Hematopoietic multipotent progenitor cell treated with erythropoietin and hydrocortisone succinate and interleukin-3 and kit ligand, for 6 days (in vitro differentiated cells): Measurements from ENCODE around the gene PCSK9.

Experiments
- DNase-seq: peaks from one replicate; pipeline ENCODE4 v3.0.0-alpha.2; 2015

PCSK9 gene

GRCh38 chr1:55044617-55045397 lies 5.5 kb downstream of the PCSK9 start:
- no peak for DNase-seq

DNA sequence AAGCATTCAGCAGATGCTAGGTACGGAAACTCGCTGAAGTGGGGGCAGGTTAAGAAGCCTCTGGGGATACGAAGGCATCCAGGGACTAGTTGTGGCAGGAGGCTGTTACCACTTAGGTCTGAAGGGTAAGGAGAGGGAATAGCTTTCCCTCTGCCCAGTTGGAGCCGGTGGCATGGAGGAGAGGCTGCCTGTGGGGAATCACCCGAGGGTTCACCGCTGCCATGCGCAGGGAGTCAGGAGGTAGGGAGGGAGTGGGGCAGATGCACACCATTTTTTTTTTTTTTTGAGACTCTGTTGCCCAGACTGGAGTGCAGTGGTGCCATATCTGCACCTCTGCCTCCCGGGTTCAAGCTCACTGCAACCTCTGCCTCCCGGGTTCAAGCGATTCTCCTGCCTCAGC lies 6.1 kb downstream of the PCSK9 start:
- DNase-seq, result no peak

GRCh38 chr1:55046871-55047270 lies 7.5 kb downstream of the PCSK9 start:
- no peak for DNase-seq

DNA sequence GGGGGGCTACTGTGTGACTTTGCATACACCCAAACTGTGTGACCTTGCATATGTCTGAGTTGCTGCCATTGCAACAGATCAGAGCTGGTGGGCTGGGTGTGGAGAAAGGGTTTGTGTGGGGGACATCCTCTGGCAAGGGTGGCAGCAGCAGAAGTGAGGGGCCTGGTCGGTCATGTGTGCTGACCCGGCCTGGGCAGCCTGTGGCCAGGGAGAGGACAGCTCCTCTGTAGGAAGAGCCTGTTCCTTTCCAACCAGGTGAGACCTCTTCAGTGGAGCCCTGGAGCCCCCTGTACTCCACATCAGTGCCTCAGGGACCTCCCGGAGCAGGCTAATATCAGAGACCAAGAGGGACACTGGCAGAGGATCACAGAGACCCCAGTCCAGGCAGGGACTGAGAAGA lies 8.3 kb downstream of the PCSK9 start:
- DNase-seq, result no peak

- DNase-seq, result no peak
These were observed 9.3 kb downstream of the PCSK9 start for GRCh38 chr1:55048453-55049270.

DNA sequence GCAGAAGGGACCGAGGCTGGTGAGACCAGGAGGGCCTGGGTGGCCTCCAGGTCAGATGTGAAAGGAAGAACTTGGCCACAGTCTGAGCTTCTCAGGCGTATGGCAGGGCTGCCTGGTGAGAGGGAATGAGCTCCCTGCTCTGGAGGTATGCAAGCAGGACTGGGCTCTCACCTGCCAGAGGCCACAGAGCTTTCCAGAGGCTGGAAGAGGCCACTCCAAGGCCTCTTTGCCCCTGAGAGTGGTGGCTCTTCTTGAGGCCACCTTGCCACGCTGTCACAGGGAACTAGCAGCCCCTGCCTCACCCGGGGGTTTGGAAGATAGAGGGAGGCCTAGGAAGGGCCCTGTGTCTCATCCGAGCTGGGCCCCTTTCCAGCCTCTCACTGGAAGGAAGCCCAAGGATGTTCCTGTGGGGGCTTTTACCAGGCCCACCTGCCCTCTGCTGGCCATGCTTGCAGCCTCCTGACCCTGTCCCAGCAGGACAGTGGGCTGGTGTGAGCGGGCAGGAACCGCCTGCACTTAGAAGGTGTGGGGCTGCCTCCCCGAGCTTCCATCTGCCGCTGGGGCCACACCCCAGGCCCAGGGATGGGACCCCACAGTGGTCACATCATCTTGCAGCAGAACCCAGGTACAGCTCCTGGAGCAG lies 10.0 kb downstream of the PCSK9 start:
- DNase-seq, result no peak

DNA sequence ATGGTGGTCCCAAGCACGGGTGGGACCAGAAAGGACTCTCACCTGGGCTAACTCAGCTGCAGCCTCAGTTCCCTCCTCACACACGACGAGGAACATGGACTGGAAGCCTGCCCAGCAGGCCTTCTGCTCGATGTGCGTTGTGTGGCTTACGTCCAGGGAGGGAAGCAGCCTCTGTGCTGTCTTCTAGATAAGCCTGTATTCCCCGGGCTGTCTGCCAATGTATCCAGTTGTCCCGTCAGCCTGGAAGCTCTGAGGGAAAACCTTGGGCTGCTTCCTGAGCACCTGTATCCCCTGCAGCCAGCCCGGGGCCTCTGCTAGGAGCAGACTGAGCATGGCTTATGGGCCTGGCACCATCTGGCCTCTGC lies 10.5 kb downstream of the PCSK9 start:
- no peak for DNase-seq

DNA sequence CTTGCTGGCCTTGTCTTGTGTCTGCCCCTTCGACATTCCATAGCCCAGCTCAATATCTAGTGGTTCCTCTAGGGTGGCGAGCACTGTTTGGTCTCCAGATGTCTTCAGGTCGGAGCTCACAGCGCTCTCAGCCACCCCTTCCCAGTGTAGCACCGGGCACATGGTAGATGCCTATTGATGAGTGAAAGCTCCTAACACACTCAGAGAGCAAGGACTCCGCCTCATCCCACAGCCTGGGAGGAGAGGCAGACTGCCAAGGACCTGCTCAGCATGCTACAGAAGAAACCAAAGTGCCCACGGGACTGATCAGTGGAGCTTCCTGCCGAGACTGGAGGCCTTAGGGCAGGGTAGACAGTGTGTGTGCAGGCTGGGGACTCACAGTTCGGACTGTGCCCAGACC lies 10.9 kb downstream of the PCSK9 start:
- DNase-seq, result no peak

- no peak for DNase-seq
These were observed 11.8 kb downstream of the PCSK9 start for GRCh38 chr1:55051169-55051568.

- DNase-seq, result no peak
These were observed 12.3 kb downstream of the PCSK9 start for GRCh38 chr1:55051621-55052020.

- DNase-seq, result no peak
These were observed 13.1 kb downstream of the PCSK9 start for GRCh38 chr1:55052221-55053142.

DNA sequence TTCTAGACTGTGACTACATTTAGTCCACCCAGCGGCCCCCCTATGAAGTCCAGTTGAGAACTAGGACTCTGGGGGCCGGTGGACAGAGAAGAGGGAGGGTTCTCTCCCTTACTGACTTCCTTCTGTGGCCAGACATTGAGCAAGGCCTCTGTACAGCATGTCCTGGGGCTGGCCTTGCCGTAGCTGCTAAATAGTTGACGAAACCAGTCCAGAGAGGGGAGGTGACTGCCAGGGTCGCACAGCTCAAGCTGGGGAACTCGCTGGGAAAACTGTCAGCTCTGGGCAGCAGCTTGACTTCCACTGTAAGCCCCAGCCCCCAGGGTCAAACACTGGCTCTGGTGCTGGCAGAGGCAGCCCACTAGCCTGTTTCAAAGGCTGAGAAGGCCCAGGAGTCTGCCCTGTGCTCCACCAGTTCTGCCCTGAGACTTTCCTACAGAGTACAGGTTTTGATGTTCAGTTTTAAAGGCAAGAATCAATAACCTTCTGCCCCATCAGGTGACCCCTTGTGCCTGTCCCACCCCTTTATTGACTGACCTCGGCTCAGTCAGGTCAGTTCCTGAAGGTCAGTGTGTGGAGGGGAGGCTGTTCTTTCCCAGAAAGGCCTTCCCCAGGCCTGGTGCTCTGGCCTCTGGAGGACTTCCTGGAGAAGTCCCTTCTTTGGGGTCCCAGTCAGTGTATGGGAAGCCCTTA lies 14.1 kb downstream of the PCSK9 start:
- no peak for DNase-seq

DNA sequence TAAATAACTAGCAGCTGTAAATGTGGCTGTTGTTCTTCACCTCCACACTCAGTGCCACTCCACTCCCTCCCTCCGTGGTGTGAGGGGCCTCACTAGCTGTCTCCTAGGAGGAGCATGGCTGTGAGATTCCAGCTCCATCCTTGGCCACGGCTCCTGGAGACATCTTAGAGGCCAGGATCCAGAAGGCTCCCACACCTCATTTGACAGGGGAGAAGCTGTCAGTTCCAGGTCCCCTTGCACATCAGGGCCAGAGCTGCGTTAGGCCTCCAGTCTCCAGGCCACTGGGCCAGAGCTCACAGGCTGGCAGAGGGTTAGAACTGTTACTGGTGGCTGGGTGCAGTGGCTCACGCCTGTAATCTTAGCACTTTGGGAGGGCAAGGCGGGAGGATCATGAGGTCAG lies 15.0 kb downstream of the PCSK9 start:
- DNase-seq, result no peak

GRCh38 chr1:55055084-55055882 lies 15.9 kb downstream of the PCSK9 start:
- DNase-seq, result no peak

- DNase-seq, result no peak
These were observed 16.7 kb downstream of the PCSK9 start for GRCh38 chr1:55055951-55056631.

DNA sequence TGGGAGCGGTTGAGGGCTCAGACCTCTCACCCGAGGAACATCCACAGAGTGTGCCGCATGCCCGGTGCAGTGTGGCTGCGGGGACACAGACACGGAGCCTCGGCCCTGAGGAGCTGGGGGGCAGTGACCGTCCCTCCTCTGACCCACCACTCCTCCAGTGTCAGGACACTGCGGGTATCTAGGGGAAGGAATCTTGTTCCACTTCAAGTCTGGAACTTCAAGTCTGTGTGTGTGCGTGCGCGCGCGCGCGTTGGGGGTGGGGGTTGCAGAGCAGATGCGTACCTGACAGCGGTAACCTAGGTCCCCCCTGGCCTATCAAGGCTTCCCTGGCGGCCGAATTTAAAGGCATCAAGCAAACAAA lies 17.3 kb downstream of the PCSK9 start:
- no peak for DNase-seq

GRCh38 chr1:55057270-55057955 lies 18.1 kb downstream of the PCSK9 start:
- no peak for DNase-seq

DNA sequence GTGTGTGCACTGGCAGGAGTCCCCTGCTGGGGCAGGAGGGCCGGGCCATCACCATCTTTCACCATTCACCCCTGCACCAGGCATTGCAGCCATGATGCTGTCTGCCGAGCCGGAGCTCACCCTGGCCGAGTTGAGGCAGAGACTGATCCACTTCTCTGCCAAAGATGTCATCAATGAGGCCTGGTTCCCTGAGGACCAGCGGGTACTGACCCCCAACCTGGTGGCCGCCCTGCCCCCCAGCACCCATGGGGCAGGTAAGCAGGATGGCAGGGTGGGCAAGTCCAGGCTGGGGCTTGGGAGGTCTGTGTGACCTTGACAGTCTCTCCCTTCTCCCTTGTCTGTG lies 18.6 kb downstream of the PCSK9 start:
- DNase-seq, result no peak

DNA sequence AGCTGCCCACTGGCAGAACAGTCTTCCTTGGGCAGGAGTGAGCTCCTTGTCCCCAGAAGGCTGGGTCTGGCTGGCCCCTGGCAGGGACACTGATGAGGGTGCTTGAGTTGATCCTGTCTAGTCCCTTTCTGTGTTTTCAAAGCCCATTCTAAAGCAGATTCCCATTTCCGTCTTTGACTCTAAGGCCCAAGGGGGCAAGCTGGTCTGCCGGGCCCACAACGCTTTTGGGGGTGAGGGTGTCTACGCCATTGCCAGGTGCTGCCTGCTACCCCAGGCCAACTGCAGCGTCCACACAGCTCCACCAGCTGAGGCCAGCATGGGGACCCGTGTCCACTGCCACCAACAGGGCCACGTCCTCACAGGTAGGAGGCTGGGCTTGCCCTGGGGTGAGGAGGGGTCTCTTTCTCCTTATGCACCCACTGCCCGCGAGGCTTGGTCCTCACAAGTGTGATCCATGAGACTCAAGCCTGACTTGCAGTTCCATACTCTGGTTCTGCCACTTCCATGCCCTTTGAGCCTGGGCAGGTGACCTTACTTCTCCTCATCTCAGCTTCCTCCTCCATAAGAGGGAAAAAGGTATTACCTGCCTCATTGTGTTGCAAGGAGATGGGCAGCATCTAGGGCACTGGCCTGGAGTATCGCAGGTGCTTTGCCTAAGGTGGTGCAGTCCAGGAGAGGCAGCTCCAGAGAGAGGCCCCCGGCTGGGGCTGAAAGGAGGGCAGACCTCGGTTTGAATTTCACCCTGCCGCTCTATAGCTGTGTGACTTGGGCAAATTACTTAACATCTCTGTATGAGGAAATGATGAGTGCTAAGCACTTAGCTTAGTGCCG lies 20.2 kb downstream of the PCSK9 start:
- DNase-seq, result no peak
